GM21717 (cell line): ENCODE measurements around the gene LIPM.

Experiments used
- ATAC-seq: cut with Tn5 transposase; IDR thresholded peaks from one replicate; pipeline ENCODE4 v1.9.1; 2021; ENCODE audit warnings: mild to moderate bottlenecking, moderate library complexity; ENCODE audit not compliant: unreplicated experiment

LIPM gene, protein sequence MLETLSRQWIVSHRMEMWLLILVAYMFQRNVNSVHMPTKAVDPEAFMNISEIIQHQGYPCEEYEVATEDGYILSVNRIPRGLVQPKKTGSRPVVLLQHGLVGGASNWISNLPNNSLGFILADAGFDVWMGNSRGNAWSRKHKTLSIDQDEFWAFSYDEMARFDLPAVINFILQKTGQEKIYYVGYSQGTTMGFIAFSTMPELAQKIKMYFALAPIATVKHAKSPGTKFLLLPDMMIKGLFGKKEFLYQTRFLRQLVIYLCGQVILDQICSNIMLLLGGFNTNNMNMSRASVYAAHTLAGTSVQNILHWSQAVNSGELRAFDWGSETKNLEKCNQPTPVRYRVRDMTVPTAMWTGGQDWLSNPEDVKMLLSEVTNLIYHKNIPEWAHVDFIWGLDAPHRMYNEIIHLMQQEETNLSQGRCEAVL

DNA sequence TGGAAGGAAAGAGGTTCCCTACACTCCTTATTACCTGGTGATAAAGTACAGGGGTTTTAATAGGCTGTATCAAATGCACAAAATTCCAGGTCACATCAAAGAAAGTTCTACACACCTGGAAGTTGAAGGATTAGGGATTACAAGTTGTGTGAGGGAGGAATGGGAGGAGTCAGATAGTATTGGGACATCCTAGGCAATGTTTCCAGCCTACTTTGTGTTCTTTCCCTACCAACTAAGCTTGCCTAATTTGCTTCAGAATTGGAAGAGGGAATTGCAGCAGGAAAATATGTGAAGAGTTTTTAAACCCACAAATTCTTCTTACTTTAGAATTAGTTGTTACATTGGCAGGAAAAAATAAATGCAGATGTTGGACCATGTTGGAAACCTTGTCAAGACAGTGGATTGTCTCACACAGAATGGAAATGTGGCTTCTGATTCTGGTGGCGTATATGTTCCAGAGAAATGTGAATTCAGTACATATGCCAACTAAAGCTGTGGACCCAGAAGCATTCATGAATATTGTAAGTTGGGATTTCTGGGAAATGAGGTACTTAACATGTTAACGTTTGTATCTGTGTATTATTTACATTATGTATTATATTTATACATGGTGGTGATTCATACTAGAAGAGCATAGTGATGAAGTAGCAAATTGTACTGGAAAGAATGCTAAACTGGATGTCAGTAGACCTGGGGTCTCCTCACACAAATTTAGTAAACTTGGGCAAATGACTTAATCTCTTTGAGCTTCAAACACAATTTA lies at the start of gene LIPM:
TSS of gene LIPM (plus strand) at position 208 of the 763 bp plus-strand sequence. CDS start at position 375, 167 bp downstream.
- ATAC-seq: no peak

DNA sequence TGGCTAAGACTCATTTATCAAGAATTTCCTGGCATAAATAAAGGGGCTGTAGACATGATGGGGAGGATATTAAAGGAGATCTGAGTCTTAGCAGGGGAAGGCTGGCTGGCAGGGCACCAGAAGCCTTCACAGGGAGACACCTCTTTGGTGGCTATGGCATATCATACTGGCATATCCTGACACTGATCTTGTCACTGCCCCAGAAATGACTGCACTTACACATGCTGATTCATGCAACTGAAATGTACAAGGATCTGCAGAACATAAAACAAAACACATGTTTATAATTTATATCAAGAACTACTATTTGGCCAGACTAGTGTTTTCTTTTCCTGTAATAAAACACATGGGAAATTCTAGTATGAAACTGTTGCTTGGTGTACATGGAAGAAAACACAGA lies 48.2 kb upstream of the LIPM start:
- no peak for ATAC-seq

DNA sequence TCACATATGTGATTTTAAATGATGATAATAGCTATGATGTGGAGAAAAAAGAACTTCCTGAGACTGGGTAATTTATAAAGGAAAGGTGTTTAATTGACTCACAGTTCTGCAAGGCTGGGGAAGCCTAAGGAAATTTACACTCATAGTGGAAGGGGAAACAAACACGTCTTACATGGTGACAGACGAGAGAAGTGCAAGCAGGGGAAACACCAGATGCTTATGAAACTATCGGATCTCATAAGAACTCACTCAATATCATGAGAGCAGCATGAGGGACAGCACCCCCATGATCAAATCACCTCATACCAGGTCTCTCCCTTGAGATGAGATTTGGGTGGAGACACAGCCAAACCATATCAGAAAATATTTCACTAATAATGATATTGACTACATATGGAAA lies 46.8 kb upstream of the LIPM start:
- ATAC-seq: peak; percentile 47

DNA sequence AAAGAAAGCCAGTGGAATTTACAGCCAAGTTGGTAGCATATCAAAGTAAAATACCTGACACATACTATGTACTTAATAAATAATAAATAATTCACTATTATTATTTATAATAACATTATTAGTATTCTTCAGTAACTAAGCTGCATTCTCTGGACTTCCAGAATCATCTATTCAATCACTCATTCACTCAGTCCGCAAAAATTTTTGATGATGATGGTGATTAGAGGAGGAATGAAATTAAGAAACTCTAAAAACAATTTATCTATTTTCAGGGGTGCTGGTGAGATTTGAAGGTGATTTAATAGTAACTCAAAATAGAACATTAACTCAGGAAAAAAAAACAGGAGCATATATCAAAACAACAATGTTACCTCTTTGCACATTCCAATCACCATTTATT lies 45.9 kb upstream of the LIPM start:
- ATAC-seq: no peak

DNA sequence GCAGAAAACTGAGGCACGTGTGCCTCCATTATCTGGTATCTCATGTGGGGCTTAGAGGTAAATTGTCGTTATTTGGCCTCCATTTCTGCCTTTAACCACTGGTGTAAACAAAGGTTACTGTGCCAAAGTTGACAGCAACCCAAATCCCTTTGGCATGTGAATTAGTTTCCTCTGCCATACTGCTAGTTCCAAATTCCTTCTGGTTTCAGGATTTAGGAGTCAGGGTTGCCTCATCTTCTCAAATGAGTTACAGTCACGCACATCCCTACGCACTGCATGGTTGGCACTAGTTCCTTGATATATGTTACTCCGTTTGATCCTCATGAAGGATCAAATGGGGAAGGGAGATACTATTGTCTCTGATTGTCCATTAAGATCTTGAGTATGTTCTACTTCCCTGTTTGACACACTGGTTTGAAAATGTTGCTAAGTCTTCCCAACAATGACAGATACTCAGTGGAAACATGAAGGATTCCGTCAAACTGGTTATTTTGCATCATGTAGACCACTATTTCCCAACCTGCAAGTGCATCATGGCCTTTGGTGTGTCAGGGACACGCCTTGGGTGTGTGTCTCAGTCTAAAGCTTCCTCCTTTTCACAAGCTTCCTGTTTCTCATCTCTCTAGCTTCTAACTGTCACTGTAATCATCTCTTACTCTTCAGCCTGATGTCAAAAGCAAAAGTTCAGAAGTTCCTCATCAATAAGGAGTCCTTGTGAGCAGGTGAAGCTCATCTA lies 43.0 kb upstream of the LIPM start, which contains the start of gene LIPN:
TSS of gene LIPN (plus strand) at position 655 of the 736 bp plus-strand sequence. CDS start 1,386 bp downstream, outside the sequence.
- ATAC-seq: no peak

DNA sequence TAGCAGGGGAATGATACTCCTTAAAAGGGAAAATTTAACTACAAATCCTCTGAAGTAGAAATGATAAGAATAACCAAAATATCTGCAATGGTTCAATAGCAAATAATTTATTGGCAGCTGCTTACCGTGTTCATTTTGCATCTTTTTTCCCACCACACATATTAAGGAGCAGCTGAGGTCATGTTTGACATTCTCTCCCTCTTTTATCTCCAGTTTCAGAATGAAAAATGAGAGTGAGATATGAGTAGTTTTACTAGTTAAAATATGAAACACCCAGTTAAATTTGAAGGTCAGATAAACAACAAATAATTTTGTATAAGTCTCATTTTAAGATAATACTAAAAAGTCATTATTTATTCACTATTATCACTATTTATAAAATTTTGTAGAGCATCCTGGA lies 39.6 kb upstream of the LIPM start:
- ATAC-seq: no peak

DNA sequence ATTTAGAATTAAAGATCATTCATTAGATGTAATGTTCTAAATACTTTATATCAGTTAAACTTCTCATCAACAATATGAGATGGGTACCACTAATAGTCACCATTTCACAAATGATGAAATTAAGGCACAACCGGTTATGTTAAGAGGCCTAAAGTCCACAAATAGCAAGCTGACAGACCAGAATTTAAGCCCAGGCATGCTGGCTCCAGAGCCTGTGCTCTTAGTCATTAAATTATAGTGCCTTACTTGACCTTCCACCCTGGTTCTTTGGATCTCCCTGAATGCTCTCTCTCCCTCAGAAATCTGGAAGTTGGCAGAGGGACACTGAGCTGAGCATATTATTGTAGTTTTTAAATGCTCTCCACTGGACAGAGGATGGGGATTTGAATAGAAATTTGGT lies 39.1 kb upstream of the LIPM start:
- ATAC-seq: no peak

DNA sequence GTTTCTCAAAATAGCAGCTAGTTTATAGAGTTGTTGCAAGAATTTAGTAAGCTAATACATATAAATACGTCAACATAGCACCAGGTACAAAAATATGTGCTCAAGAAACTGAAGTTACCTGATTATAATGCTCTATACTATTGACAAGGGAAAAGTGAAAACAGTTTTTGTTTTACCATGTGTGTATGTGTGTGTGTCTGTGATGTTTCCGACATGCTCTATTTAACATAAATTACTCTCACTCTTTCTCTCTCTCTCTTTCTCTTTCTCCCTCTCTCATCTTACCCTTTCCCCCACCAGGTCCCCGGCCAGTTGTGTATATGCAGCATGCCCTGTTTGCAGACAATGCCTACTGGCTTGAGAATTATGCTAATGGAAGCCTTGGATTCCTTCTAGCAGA lies 38.4 kb upstream of the LIPM start:
- no peak for ATAC-seq

DNA sequence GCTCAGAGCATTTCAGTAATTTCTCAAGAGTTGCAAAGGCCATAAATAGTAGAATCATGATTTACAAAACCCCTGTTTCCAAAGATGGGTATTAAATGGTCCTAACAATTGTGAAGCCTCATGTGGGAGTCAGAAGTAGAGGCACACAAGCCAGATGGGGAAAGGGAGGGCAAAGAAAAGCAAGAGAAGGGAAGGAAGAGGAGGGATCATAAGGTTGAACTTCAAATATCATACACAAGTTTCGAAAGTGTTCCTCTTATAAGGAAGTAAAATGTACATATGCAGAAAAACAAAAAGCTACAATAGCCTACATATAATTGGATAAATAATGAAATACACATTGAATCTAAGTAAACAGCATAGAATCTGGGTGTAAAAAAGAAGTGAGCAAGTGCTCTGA lies 36.7 kb upstream of the LIPM start:
- ATAC-seq: no peak

DNA sequence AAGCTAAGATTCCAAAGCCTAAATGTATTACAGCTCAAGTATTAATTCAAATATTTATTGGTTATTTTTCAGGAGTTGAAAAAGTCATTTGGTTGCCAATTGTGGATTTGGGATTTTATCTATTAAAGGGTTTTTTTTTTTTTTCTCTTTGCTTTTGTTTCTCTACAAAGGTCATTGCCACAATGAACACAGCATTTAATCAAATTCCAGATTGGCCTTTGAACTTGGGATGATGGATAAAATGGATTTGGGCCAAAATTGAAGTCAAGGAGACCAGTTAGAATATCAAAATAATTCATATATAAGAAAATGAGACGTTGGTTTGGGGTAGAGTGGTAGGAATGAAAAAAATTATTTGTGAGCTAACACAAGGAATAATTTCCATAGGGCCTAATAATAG lies 33.1 kb upstream of the LIPM start:
- no peak for ATAC-seq

DNA sequence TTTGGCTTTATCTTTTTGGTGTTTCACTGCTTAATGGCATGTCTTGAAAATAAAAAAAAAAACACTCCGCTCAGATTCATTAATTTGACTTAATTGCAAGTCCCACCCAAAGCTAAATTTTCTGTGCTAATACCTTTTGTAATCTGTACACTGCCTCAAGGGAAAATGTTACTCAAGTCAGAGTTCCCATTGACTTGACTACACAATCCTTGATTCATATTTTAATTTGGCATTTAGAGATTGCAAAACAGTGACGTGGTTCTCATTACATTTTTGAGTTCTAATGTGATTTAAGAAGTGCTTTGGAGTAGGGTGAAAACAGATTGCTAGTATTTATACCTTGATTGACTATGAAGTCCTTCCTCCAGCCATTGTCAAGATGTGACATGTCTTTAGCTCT lies 21.3 kb upstream of the LIPM start:
- ATAC-seq: no peak

DNA sequence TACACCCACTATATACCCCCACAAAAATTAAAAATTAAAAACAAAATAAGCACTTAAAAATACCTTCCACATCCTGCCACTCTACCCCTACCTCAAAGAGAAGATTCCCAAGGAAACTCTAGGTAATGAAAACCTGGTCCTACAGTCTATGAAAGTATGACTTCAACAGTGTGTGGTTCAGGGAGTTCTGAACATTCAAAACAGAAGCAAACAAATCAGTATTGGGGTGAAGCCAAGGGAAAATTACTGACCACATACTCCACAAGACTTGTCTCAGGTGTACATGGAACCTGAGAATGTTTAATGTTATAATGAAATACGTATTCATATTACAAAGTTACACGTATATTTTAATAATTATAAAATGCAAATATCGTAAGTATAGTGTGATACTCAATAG lies 20.3 kb upstream of the LIPM start:
- ATAC-seq: no peak

DNA sequence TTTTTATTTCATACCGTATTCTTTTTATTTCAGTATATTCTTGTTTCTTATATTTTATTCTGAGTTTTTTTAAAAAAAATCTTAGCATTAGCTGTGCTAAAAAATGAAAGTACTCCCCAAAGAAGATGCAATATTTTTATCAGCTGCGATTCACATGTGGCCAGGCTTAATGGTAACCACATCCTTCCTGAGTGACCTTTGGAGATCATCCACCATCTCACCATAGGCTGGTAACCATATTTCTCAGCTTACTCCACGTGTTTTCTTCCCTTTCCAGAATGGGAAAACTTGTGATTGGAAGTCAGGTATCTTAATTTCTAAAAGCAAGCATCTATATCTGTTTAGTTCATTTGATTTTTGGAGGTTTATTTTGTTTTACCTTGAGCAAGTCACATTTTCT lies 18.8 kb upstream of the LIPM start:
- ATAC-seq: no peak

DNA sequence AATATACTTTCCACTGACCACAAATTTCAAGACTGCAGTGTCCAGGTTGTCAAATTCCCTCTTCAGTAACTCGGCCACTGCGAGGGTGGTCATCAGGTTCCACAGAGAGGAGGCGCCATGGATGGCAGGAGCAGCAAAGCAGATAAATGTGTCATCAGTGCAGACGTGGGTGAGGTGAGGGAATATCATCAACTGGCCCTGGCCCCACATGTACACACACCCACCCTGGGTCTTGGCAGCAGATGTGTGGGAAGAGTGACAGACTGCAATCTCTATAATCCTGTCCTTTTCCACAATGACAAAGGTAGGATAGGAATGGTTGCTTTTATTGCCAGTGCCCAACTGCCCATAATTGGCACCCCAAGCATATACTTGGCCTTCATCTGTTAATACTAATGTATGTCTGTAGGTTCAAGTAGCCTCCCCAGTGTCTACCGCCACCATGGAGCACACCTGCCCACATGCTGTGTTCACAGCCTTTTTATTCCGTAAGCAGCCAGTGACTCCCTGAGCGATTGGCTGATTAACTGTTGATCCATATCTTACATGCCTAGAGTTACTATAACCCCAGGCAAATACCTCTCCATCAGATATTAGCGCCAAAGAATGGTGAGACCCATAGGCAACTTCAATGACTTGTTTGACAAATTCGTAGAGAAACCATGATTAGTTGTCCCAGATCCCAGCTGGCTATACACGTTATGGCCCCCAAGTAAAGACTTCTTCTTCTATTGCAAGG lies 16.3 kb upstream of the LIPM start:
- ATAC-seq: no peak

DNA sequence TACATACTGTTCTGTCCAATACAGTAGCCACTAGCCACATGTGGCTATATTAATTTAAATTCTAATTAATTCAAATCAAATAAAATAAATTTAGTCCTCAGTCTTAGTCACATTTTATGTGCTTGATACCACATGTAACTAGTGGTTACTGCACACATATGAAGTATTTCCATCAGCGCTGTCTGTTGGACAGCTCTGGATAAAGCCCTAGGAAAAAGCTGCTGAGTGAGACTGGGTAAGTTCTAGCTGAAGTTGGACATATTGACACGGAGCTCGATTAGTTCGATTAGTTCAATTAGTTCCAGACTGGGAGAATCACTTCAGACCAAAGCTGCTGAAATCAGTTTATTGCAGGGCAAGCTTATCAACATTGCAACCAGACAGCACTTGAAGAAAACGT lies 15.1 kb upstream of the LIPM start:
- no peak for ATAC-seq

DNA sequence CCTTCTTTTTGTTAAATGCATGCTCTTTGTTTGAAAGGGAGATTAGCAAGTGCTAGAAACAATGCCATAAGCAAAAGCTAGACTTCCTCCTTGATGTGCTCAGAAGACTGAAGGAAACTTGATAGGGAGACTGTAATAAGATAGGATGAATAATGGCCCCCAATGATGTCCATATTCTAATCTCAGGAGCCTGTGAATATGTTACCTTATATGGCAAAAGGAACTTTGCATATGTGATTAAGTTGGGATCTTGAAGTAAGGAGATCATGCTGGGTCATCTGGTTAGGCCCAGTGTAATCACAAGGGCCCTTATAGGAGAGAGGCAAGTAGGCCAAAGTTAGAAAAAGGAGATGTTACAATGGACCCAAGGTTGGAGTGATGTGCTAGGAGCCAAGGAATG lies 13.6 kb upstream of the LIPM start:
- no peak for ATAC-seq

DNA sequence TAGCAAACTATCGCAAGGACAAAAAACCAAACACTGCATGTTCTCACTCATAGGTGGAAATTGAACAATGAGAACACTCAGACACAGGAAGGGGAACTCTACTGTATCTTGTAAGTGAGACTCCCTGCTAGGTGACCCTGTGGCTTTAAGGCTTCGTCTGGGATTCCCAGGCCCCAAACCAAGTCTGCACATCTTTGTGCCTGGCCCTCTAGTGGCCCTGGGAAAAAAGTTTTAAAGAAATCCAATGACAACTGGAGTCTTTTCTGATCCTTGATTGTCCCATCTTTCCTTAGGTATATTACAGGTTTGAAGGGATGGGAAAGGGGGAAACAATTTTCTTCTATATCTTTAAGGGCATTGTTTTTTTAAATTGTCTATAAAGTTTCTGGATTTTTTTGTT lies 10.6 kb upstream of the LIPM start:
- ATAC-seq: no peak

DNA sequence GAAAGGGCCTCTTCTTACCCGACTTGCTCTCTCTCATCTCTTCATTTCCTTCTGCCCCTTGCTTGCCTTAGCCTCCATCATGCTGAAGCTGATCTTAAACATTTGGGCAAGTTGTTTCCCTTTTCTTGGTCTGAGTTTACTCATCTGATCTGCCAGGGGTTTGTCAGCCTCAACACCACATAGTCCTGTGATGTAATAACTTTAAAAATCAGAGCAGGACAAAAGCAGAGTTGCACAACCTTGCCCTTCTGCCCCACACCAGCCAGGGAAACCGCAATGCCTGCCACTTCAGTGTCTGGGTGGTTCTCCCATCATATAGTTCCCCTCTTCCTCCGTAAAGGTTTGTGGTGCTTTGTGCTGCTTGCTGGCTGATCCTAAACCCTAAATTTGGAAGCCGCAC lies 9.9 kb upstream of the LIPM start:
- ATAC-seq: no peak

DNA sequence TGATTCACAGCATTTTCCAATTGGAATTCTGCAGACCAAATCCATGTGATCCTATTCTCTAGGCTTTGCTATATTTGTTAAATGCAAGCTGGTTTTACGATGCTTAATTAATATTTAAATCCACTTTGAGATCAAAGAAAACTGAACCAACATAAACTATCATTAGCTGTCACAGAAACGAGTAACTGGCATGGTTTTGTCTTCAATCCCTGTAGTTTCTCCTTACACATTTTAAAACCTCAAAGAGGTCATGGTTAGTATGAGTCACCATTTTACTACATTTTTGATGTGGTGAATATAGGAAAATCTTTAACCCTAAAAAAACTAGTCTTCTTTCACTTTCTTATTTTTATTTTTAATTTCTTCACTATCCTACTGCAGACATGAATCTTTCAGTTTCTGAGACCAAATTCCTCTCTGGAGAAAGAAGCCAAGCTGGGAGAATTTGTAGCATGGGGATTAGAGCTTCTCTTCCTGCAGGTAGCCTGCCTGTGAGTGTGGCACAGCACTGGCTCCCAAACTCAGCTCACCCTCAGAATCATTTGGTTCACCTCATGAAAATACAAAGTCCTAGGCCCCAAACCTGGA lies 8.7 kb upstream of the LIPM start:
- no peak for ATAC-seq

DNA sequence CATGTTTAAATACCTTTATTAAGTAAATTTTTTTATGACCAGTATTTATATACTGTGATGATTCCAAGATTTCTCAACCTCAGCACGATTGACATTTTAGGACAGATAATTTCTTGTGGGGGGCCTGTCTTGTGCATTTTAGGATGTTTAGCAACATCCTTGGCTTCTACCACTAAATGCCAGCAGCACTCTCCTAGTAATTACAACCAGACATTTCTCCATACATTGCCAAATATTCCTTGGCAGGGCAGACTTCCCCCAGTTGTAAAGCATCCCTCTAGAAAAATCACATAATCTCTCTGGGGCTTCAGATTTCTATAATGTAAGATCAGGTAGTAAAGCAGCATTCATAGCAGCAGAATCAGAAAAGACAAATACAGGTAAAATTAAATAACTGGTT lies 7.8 kb upstream of the LIPM start:
- no peak for ATAC-seq
